NCI-H510A treated with DMSO at 0.1 percent for 48 hours (cell line): ENCODE results near the gene ZC3H13.

Experiments
- DNase-seq: peaks from one replicate; lab custom pipeline; 2025; lab: John Stamatoyannopoulos, UW

The ZC3H13 gene

GRCh38 chr13:46058268-46058667, 5.7 kb upstream of the ZC3H13 start:
- no peak for DNase-seq

- DNase-seq = no peak
Observed at GRCh38 chr13:46057256-46058015, 4.9 kb upstream of the ZC3H13 start.

GRCh38 chr13:46053162-46054012, 841 bp upstream of the ZC3H13 start:
- DNase-seq = no peak

GRCh38 chr13:46051968-46052318, 603 bp downstream of the ZC3H13 start:
- DNase-seq = no peak

- no peak for DNase-seq
Observed at GRCh38 chr13:46050771-46051170, 1.8 kb downstream of the ZC3H13 start.

GRCh38 chr13:46045424-46045823, 7.1 kb downstream of the ZC3H13 start:
- DNase-seq = no peak

- no peak for DNase-seq
Observed at GRCh38 chr13:46043647-46044046, 8.9 kb downstream of the ZC3H13 start.

GRCh38 chr13:46041419-46041839, 11.1 kb downstream of the ZC3H13 start:
- no peak for DNase-seq

GRCh38 chr13:46040763-46041162, 11.8 kb downstream of the ZC3H13 start:
- no peak for DNase-seq

- DNase-seq = no peak
Observed at GRCh38 chr13:46039411-46040182, 12.9 kb downstream of the ZC3H13 start.

GRCh38 chr13:46038296-46038695, 14.2 kb downstream of the ZC3H13 start:
- no peak for DNase-seq

- DNase-seq = peak; percentile 20
Observed at GRCh38 chr13:46035066-46035465, 17.5 kb downstream of the ZC3H13 start.

- no peak for DNase-seq
Observed at GRCh38 chr13:46032341-46032740, 20.2 kb downstream of the ZC3H13 start.

- DNase-seq = no peak
Observed at GRCh38 chr13:46031581-46032263, 20.8 kb downstream of the ZC3H13 start.

GRCh38 chr13:46025157-46025556, 27.4 kb downstream of the ZC3H13 start:
- no peak for DNase-seq

GRCh38 chr13:46022481-46022880, 30.1 kb downstream of the ZC3H13 start:
- DNase-seq = no peak

GRCh38 chr13:46016216-46016615, 36.3 kb downstream of the ZC3H13 start:
- no peak for DNase-seq

- no peak for DNase-seq
Observed at GRCh38 chr13:46015366-46015765, 37.2 kb downstream of the ZC3H13 start.

- DNase-seq = no peak
Observed at GRCh38 chr13:46012404-46012803, 40.1 kb downstream of the ZC3H13 start.

GRCh38 chr13:46010148-46010547, 42.4 kb downstream of the ZC3H13 start:
- DNase-seq = no peak

GRCh38 chr13:46008631-46009030, 43.9 kb downstream of the ZC3H13 start:
- DNase-seq = no peak
